Kidney (tissue), 14 donors: ENCODE results near the gene RNF168. TPM values are rescaled to one million over a fixed set of nuclear protein-coding genes. Genes with fewer than 3 reads are reported as not detected.

Source experiments
- DNase-seq, 5 donors: peaks; one replicate each; pipeline ENCODE4 v3.0.0-alpha.2; 2013 to 2020
- FAIRE-seq: peaks from 2 replicates; lab custom pipeline; 2012; peaks lifted over from hg19 to GRCh38; lab: Jason Lieb, UNC
- H3K27ac ChIP-seq, 2 donors: one replicate each; pipeline ENCODE4 v1.7.0; 2013; ENCODE audit warnings: low read depth in 2 of 2, low read length in 2 of 2, inconsistent platforms in 1 of 2
- H3K27me3 ChIP-seq: one replicate; pipeline ENCODE4 v1.7.1; 2013; ENCODE audit warnings: low read length, inconsistent platforms; ENCODE audit not compliant: control insufficient read depth, insufficient read depth
- H3K36me3 ChIP-seq, 3 donors: one replicate each; pipeline versions ENCODE4 v1.7.0 to v1.7.1; 2013; ENCODE audit warnings: low read length in 3 of 3, control low read depth in 1 of 3, inconsistent platforms in 1 of 3; ENCODE audit not compliant: insufficient read depth in 3 of 3, control insufficient read depth in 2 of 3
- H3K4me1 ChIP-seq, 3 donors: one replicate each; pipeline versions ENCODE4 v1.7.0 to v1.7.1; 2013; ENCODE audit warnings: low read length in 3 of 3, inconsistent platforms in 1 of 3, low read depth in 1 of 3; ENCODE audit not compliant: control insufficient read depth in 2 of 3, insufficient read depth in 2 of 3
- H3K4me3 ChIP-seq, 3 donors: one replicate each; pipeline versions ENCODE4 v1.7.0 to v1.8.1; 2013; ENCODE audit warnings: low read length in 3 of 3, control low read depth in 1 of 3, inconsistent platforms in 1 of 3
- H3K9ac ChIP-seq, 3 donors: one replicate each; pipeline versions ENCODE4 v1.7.0 to v1.7.1; 2013; ENCODE audit warnings: low read length in 3 of 3, control low read depth in 1 of 3, inconsistent platforms in 1 of 3
- H3K9me3 ChIP-seq, 3 donors: one replicate each; pipeline versions ENCODE4 v1.7.0 to v1.7.1; 2013; ENCODE audit warnings: low read length in 3 of 3, control low read depth in 1 of 3, inconsistent platforms in 1 of 3; ENCODE audit not compliant: control insufficient read depth in 2 of 3, insufficient read depth in 1 of 3
- intact Hi-C: fragments of 100-400 bp; cut with DNase I; formaldehyde crosslinking; loops from one replicate; pipeline ENCODE4 v1.11.1; 2022
- polyA plus RNA-seq: library from polyadenylated mRNA; stranded (reverse); fragments of 350-450 nt; fragmentation: Illumina TruSeq; extraction: RNeasy Lipid Tissue Mini Kit (QIAGEN cat#74804); gene quantifications from one replicate; pipeline ENCODE4 v1.2.3, GENCODE V29; 2014; ENCODE audit warnings: low read depth, low replicate concordance; ENCODE audit not compliant: insufficient read depth
- total RNA-seq: library from RNA; stranded (reverse); fragmentation: NEBNext Ultra II Directional; extraction: Animal tissue kit (Norgen Biotek cat#: 25700); gene quantifications from one replicate; pipeline ENCODE4 v1.2.1, GENCODE V29; 2021
- TF ChIP-seq, protein P1 (sequence below): IDR thresholded peaks from 3 replicates; pipeline ENCODE4 v1.5.1; 2012; ENCODE audit warnings: mild to moderate bottlenecking, moderate library complexity, borderline replicate concordance; ENCODE audit not compliant: insufficient read depth; ENCODE audit errors: extremely low read depth
- donor health status: control.
- donor health status: control.
- donor health status: control.
- donor health status: control.
- donor health status: control.
- donor health status: DM: yes; HTN: yes; CAD: no.
- donor health status: Normal renal cell carcinoma (clear cell type).

The RNF168 gene
- total and polyA plus RNA-seq, 2 donors from 2014 or later, result 3.2 to 19.5 TPM

DNA sequence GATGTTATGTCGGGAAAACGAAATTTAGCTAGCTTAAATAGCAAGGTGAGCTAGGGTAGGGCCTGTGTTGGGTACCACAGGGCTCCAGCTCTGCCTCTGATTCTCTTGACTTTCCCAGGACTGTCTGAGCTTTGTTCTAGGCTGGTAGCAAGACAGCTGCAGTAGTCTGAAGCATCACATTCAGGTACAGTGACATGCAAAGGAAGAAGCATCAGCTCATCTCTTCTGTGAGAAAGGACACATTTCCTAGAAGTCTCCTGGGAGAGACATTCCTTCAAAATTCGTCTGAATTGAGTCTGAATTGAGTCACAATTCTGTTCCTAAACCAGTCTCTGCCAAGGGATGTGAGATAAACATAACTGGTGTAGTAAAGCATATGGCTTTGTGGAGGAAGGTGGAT lies 62.9 kb downstream of the RNF168 start:
- no peak for FAIRE-seq
- Histone ChIP-seq H3K9ac (no peak overlapping the region), H3K4me3 (no peak overlapping the region), H3K36me3 (no peaks in the 10 kb centered on the region), H3K27ac (no peak overlapping the region), H3K27me3 (no peaks in the 10 kb centered on the region), H3K4me1 (no peaks in the 10 kb centered on the region), H3K9me3 (no peaks in the 10 kb centered on the region)
- no peak for DNase-seq
- intact Hi-C loops, result no loop called here
- TF ChIP-seq, protein P1, sequence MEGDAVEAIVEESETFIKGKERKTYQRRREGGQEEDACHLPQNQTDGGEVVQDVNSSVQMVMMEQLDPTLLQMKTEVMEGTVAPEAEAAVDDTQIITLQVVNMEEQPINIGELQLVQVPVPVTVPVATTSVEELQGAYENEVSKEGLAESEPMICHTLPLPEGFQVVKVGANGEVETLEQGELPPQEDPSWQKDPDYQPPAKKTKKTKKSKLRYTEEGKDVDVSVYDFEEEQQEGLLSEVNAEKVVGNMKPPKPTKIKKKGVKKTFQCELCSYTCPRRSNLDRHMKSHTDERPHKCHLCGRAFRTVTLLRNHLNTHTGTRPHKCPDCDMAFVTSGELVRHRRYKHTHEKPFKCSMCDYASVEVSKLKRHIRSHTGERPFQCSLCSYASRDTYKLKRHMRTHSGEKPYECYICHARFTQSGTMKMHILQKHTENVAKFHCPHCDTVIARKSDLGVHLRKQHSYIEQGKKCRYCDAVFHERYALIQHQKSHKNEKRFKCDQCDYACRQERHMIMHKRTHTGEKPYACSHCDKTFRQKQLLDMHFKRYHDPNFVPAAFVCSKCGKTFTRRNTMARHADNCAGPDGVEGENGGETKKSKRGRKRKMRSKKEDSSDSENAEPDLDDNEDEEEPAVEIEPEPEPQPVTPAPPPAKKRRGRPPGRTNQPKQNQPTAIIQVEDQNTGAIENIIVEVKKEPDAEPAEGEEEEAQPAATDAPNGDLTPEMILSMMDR, result no peak

- DNase-seq (no peak), FAIRE-seq (no peak)
- no peak overlapping the region for H3K9ac ChIP-seq
- H3K4me3 ChIP-seq, result no peak overlapping the region
- no peaks in the 10 kb centered on the region for H3K27me3 ChIP-seq
- H3K9me3 ChIP-seq, result no peaks in the 10 kb centered on the region
- intact Hi-C loops, result no loop called here
- H3K4me1 ChIP-seq, result no peaks in the 10 kb centered on the region
- TF ChIP-seq, protein P1, result no peak
- H3K36me3 ChIP-seq, result no peaks in the 10 kb centered on the region
- H3K27ac ChIP-seq, result no peak overlapping the region
These were observed 63.5 kb downstream of the RNF168 start for GRCh38 chr3:196440041-196440537.

DNA sequence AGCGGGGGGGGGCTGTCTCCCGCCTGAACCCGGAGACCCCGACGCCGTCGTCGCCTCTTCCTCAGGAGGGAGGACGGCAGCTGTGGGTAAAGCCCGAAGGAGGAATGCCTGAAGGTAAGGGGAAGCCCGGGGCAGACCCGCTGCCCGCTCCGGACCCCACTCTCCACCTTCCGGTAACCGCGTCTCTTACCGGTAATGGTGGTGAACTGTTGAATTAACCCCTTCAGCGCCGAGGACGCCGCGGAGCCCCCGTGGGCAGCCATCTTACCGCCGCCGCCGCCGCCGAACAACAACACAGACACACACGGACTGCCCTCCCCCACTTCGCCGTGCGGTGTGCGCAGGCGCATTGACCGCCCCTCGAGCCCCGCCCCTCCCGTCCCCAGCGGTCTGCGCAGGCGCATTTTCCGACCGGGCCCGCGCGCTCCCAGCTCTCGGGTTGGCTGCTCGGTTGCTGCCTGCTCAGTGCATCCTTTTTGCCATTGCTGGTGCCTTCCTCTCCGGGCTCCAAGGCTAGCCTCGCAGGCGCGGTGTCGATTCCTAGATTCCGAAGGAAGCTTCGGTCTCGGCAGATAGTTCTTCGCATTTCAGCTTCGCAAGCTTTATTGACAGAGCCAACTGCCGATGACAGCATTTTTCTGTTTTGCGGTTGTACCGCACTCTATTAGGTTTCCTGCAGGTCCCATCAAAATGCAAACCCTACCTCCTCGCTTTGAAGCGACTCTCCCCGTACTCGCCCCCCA lies 71.3 kb downstream of the RNF168 start, which contains the start of gene UBXN7:
UBXN7 (minus strand) TSS at position 291 of the 743 bp plus-strand sequence; CDS start at position 263, 28 bp downstream.
- H3K4me3 ChIP-seq, result peak within 1 kb of the TSS; percentile 81 to 88 (median 86)
- H3K9me3 ChIP-seq, result no peaks in the 10 kb centered on the region
- no peaks in the 10 kb centered on the region for H3K36me3 ChIP-seq
- intact Hi-C loops, result no loop called here
- no peak for FAIRE-seq
- H3K27ac ChIP-seq, result peak within 1 kb of the TSS; percentile 59 to 72
- TF ChIP-seq, protein P1, result no peak
- no peaks in the 10 kb centered on the region for H3K4me1 ChIP-seq
- DNase-seq, result peak; percentile 97 to 98 (median 98)
- H3K9ac ChIP-seq, result peak within 1 kb of the TSS; percentile 57 to 91 (median 82)
- no peaks in the 10 kb centered on the region for H3K27me3 ChIP-seq
